Measurements from ENCODE around the gene SHPK.
"Not testable (repeated sequence)": the region's sequence is repeated elsewhere in the genome, so short reads cannot be mapped to it uniquely, and the experiment has no call there.

The SHPK gene

DNA sequence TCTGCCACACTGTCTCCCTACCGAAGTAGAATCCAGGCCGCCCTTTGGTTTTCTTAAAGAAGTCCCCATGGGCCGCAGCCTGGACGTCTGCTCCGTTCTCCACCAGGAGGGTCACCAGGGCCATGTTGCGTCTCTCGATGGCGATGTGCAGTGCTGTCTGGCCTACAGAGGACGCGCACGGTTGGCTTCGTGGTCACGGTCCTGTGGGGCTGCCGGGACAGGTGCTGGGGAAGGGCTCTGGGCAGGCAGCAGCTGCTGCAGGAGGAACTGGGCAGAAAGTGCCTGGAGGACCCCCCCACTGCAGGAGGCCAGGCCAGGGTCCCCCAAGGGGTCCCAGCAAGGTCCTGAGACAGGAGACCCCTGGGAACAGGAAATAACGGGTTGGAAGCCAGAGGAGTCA is 45.8 kb downstream of the SHPK start:
- no peak for DNase-seq (ENCODE audit: low spot score)

DNA sequence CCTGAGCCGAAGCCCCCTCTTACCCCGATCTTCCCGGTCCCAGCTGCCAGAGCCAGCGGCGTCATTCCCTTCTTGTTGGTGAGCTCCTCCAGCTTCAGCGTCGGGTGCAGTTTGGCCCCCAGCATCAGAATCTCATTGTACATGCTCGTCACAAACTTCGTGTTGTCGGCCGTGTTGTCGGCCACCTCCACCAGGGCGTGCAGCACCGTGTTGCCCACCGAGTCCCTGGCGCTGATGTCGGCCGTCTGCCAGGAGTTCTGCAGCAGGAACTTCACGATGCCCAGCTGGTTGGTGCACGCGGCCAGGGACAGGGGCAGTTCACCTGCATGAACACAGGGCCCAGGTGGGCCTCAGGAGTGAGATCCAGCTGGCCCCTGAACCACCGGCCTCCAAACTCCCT is 46.3 kb downstream of the SHPK start:
- DNase-seq (ENCODE audit: low spot score) = no peak

DNA sequence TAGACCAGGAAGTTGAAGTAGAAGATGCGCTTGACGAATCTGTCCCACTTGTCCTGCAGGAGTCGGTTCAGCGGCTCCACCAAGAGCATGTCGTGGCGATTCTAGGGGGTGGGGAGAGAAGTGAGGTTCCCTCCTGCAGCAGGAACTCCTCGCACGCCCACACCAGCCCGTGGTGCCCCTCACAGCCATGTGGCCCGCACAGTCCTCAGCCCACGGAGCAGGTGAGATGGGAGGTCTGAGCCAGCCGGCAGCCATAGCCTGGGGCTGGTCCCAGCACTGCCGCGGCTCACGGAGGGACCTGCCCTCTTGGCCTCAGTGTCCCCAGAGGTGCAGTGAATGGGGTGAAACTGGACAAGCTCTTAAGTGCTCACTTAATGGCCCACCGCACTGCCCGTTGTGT is 50.2 kb downstream of the SHPK start:
- DNase-seq (ENCODE audit: low spot score) = no peak

DNA sequence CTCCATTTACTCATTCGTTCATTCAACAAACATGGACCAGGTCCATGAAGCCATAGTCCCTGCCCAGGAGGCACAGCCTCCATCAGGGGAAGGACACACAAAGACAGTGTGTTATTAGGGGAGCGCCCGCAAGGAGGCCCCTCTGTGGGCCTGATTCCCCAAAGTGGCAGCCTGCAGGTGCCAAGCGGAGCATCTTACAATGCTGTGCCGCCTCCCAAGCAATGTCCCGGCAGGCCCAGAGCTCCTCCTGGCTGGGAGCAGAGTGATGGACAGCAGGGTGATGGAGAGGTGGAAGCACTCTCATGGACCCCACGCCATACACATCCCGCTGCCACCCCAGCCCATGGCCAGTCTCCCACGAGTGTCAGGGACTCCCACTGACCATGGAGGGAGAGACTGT is 52.6 kb downstream of the SHPK start:
- no peak for DNase-seq (ENCODE audit: low spot score)

DNA sequence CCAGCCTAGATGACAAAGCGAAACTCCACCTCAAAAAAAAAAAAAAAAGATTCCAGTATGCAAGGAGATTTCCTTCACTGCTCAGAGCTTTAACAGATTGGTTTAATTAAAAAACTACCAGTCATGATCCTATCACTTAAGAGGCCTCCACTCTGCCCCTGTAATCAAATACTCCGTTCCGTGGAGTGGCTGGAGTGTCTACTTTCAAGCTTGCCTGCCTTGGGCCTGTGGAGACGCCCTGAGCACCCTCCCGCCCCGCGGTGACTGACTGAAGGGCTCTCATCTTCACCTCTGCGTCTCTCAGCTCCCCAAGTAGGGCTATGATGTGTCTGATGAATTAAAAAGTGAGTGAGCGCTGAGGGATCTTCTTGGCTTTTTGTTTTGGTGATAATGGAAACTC is 53.1 kb downstream of the SHPK start:
- DNase-seq (ENCODE audit: low spot score) = no peak

DNA sequence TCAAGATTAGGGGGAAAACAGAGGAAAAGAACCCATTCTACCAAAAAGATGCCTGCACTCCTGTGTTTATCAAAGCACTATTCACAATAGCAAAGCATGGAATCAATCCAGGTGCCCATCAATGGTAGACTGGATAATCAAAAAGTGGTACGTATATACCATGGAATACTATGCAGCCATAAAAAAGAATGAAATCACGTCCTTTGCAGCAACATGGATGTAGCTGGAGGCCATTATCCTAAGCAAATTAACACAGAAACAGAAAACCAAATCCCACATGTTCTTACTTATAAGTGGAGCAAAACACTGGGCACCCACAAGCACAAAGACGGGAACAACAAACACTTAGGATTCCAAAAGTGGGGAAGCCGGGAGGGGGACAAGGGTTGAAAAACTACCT is 57.4 kb downstream of the SHPK start:
- not testable (repeated sequence) for DNase-seq (ENCODE audit: low spot score)

DNA sequence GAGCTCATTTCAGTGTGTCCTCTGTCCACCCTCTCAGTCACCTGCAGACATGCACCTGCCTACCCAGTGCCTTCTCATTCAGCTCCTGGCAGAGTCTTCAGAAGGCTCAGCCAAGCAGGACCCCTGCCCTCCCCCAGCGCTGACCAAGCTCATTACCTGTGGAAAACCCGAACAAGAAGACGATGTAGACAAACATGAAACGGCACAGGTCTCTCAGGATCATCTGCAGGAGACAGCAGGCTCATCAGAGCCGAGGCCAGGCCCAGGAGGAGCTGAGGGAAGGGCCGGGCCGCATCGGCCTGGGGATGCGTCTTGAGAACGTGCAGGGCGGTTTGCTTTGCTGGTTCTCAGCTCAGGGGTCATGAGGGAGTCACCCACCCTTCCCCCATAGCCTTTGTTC is 59.1 kb downstream of the SHPK start:
- no peak for DNase-seq (ENCODE audit: low spot score)

DNA sequence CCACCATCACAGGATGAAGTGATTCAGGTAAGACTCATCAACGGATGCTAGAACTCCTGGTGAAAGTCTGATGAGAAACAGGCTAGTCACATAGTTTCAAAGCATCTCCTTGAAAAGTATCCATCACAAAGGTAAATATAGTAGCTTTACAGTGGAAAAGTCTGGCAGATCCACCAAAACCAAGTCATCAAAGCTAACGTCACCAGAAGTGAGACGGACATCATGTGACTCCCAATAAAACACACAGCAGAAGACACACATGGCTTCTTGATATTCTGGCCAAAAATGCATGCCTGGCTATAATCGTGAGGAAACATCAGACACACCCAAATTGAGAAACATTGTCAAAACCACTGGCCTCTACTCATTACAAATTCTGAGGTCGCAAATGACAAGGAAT is 60.5 kb downstream of the SHPK start:
- no peak for DNase-seq (ENCODE audit: low spot score)

DNA sequence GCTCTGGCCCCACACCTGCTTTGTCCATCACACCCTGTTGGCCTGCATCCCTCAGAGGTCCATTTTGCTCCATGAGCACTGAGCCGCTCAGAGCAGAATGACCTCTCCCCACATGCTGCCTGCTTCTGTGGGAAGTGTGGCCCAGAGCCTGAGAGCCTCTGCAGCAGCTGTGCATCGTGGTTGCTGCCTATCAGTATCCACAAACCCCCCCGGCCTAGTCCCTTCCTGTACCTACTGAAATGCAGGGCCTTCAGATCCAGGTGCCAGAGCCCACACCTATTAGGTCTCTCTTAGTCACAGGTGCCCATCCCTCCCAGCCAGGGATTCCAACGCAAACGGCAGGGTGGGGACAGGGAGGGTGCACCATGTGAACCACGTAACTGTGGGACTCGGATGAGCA is 61.8 kb downstream of the SHPK start:
- no peak for DNase-seq (ENCODE audit: low spot score)

DNA sequence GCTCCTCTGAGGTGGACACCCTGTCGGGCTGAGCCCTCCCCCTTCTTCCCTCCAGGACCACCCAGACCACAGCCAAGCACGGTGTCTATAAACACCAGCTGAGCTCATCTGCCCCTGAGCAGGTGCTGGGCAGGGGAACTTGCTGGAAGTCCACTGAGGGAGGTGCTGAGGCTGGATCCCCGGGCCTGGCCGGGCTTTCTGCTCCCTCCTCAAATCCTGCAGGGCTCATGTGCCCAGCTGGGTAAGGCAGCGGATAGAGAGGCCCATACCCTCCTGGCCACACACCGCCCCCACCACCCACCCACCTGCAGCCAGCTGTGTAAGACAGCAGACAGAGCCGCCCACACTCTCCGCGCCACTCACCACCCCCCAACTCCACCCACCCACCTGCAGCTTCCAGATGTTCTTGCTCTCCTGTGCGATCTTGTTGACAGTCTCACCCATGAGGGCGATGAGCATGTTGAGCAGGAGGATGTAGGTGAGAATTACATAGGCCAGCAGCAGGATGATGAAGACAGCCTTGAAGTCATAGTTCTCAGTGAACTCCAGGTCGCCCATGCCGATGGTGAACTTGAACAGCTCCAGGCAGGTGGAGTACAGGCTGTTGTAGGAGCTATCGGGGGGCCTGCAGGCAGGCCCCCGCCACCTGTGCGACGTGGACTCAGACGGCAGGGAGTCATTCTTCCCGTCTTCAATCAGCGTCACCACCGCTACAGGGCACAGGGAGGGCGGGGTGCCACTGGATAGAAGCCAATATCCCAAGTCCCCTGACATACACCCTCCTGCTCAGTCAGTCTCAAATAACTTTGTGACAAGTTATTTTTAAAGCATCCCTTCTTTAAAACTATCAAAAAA is 62.6 kb downstream of the SHPK start:
- no peak for DNase-seq (ENCODE audit: low spot score)

DNA sequence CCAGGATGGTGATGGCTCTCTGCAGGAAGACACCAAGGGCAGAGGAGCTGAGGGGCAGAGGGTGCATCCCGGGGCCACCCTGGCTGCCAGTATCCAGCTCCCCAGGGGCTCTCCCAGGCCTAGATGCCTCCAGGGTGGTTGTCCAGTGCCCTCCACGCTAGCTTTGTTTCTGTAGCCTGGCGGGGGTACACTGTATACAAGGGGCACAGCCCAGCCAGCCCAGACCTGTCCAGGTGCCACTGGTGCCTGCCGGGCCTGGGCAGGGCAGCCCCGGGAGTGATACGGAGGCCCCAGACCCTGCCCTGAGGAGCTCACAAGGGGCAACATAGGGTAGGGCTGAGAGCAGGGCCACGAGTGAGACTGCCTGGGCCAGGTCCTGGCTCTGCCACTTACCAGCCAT is 63.8 kb downstream of the SHPK start:
- no peak for DNase-seq (ENCODE audit: low spot score)

DNA sequence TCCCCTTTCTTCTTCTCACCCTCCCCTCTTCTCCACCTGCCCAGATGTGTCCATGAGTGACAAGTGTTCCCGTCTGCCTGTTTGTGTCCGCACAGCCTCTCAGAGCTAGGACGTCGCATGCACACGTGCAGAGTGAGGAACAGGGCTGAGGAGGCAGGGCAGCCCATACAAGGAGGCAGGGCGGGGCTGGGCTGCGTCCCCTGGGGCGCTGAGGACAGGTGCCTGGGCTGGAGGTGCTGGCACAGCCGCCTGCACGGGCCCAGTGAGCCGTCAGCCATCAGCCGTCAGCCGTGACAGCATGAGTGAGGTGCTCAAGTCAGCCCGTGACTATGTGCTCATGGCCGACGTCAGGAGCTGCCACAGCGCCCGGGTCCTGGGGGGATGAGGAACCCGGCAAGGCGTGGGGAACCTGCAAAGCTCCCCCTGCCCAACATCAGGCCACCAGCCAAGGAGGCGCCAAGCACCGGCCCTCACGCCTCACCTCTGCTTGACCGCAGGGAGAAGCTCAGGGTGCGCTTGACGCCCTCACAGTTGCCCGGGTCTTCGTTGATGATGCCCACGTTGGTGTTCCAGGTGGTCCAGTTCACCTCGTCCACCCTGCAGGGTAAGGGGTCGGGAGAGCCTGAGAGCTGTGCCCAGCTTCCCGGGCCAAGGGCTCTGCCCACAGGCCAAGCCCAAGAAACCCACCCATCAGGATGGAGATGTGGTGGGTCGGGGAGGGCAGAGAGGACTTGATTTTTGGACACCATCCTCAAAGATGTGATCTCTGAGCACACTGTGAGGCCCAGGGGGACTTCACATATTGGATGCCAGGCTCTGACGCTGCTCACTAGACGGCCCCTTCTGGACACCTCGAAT is 64.8 kb downstream of the SHPK start:
- no peak for DNase-seq (ENCODE audit: low spot score)

DNA sequence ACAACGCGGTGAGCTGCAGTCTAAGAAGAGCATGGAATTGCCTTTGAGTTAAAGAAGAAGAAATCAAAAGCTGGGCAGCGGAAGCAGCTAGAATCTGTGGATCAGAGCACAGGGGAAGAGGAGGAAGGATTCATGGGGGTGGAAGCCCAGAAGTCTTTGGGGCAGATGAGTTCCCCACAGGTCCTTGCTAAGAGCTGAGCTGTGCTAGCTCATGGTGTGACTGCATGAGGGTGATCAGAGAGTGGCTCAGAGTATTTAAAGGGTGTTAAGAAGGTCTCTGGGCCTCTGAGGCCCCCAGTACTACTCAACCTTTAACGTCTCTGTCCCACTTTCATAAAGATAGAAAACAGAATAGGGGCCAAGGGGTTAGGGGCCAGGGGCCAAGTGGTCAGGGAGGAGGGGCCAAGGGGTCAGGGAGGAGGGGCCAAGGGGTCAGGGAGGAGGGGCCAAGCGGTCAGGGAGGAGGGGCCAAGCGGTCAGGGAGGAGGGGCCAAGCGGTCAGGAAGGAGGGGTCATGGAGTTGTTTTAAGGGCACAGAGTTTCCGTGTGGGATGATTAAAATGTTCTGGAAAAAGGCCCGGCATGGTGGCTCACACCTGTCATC is 66.4 kb downstream of the SHPK start:
- DNase-seq (ENCODE audit: low spot score) = no peak

DNA sequence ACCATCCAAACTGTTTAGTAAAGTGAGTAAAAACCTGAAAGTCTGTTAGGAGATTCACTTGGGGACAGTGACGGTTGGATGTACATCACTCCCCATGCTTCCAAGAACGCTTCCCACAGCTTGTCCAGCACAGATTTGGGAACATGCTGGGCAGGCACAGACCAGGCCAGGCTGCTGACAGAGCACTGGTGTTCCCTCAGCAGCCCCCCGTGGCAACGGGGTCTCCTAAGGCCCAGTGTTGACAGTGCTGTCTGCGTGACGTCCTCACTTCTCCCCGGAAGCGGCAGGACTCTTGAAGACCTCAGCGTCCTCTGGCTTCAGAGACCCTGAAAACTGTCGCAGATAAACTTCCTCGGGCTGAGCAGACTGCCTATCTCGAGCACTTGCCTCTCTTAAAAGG is 69.5 kb downstream of the SHPK start:
- DNase-seq (ENCODE audit: low spot score) = no peak

DNA sequence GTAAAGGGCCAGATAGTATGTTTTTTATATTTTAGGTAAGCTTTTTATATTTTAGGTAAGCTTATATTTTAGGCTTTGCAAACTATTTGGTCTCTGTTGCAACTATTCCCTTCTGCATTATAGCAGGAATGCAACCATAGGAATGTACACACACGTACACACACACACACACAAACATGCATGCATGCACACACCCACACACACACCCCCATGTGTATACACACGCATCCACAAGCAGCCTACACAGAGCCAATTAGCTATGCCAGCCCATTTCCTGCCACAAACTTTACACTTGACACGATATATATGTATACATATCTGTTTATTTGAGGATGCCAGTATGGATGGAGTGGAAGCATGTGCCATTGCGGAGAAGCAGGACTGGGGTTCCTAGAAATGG is 70.9 kb downstream of the SHPK start:
- DNase-seq (ENCODE audit: low spot score) = no peak

DNA sequence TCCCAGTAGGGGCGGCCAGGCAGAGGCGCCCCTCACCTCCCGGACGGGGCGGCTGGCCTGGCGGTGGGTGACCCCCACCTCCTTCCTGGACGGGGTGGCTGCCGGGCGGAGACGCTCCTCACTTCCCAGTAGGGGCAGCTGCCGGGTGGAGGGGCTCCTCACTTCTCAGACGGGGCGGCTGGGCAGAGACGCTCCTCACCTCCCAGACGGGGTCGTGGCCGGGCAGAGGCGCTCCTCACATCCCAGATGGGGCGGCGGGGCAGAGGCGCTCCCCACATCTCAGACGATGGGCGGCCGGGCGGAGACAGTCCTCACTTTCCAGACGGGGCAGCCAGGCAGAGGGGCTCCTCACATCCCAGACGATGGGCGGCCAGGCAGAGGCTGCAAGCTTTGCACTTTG is 71.8 kb downstream of the SHPK start:
- not testable (repeated sequence) for DNase-seq (ENCODE audit: low spot score)

DNA sequence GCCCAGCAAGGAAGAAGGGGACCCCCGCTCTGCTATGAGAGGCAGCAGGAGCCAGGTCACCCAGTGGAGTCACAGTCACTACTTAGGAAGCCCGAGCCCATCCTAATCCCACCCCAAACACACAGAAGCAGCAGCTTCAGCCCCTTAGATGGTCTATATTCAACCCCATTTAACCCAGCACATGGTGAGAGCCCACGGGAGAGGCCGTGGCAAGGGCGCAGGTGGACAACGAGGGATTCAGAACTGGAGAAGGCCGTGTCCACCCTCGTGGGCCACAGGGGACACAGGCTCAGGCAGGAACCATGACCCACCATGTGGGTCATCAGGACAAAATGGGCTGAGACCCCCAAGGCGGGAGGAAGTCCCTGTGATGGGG is 76.8 kb downstream of the SHPK start:
- DNase-seq (ENCODE audit: low spot score) = no peak

DNA sequence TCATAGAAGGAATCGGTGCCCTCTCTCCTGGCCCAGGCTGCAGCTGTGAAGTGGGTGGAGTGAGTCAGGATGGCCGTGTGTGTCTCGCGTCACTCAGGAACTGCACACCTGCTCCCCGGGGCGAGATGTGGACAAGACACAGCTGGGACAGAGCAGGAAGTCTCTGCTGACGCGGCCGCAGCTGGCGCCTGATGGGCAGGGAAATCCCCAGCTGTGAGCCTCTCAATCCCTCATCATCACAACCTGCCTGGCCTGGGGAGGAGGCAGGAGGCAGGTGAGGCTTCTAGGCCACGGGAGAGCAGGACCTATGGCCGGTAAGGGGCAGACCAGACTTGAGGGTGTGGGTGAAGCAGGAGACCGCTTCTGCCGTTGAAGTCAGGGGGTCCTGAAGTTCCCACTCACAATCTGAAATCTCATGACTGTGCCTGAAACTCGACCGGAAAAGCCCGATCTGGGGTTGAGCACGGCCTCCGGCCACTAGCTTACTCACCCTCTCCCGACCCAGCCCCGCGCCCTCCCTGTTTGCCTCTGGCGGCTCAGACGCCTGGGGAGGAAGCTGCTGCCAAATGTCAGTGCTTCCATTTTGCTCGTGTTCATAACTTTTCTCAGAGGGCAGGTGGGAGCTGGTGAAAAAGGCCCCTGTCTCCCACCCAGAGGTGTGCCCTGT is 77.3 kb downstream of the SHPK start:
- no peak for DNase-seq (ENCODE audit: low spot score)

Data from pons (tissue), 1 donor.